Measurements from ENCODE around the gene VMP1.
"Not testable (repeated sequence)": the region's sequence is repeated elsewhere in the genome, so short reads cannot be mapped to it uniquely, and the experiment has no call there.

Gene VMP1

DNA sequence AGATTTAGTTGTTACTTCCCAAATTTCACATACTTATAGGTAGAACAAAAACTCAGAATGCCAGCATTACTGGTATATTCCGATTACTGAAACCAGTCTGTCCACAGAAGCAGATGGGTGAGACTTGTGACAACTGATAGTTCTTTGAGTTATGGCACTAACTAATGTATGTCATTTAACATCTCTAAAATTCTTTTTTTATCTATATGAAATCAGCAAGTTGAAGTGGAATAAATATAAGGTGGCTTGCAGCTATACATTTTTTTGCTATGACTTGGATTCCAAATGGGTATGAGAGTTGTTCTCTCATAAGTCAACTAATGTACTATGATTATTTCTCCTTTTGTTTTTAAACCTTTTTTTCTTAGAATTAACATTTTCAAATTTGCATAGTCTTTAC, 69.1 kb downstream of the VMP1 start:
- no peaks in the 10 kb centered on the region for H3K79me2 ChIP-seq (ENCODE audit: control insufficient read depth, insufficient read depth, low read length, unreplicated experiment)
- no peak overlapping the region for H3K4me3 ChIP-seq (ENCODE audit: low read depth, low read length)
- H3K27me3 ChIP-seq (ENCODE audit: insufficient read depth, low read length), result no peaks in the 10 kb centered on the region
- H3K36me3 ChIP-seq (ENCODE audit: insufficient read depth, low read length), result peaks cover 17% of the 10 kb centered on the region
- no peaks in the 10 kb centered on the region for H3K4me1 ChIP-seq (ENCODE audit: control insufficient read depth, insufficient read depth, low read length, unreplicated experiment)
- H3K27ac ChIP-seq (ENCODE audit: low read depth, low read length), result no peak overlapping the region
- no peak overlapping the region for H2AFZ ChIP-seq (ENCODE audit: low read length, unreplicated experiment)

DNA sequence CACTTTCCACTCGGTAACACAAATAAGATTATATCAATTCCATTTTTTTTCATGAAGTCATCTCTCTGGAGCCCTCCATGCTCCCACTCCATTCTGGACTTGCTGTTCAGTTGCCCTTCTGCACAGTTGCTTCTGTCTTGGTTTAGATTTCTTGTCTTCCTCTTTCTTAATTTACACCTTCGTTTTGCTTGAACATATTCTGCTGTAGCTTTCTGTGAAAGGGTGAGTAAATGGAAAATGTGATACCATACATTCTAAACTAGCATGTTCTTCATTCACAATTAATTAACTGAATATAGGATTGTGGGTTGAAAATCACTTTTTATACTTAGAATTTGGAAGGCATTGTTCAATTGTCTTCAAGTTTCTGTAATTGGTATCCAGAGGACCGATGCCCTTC, 69.6 kb downstream of the VMP1 start:
- H3K36me3 ChIP-seq (ENCODE audit: insufficient read depth, low read length), result peaks cover 17% of the 10 kb centered on the region
- H3K4me1 ChIP-seq (ENCODE audit: control insufficient read depth, insufficient read depth, low read length, unreplicated experiment), result no peaks in the 10 kb centered on the region
- no peak overlapping the region for H3K27ac ChIP-seq (ENCODE audit: low read depth, low read length)
- no peaks in the 10 kb centered on the region for H3K79me2 ChIP-seq (ENCODE audit: control insufficient read depth, insufficient read depth, low read length, unreplicated experiment)
- no peak overlapping the region for H2AFZ ChIP-seq (ENCODE audit: low read length, unreplicated experiment)
- no peak overlapping the region for H3K4me3 ChIP-seq (ENCODE audit: low read depth, low read length)
- no peaks in the 10 kb centered on the region for H3K27me3 ChIP-seq (ENCODE audit: insufficient read depth, low read length)

DNA sequence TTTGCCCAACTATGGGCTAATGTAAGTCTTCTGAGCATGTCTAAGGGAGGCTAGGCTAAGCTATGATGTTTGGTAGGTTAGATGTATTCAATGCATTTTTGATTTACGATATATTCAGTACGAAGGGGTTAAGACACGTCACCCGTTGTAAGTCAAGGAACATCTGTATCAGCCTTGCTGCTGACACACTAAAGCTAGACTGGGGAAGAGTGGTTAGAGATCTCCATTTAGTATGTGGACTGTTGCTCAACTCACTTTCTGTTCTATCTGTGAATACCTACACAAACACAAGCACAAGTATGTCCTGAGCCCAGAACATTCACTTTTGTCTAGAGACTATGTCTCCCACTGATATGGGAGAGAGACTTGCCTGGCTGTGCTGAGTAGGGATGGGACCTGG, 71.5 kb downstream of the VMP1 start:
- peaks cover 15% of the 10 kb centered on the region for H3K4me1 ChIP-seq (ENCODE audit: control insufficient read depth, insufficient read depth, low read length, unreplicated experiment)
- H2AFZ ChIP-seq (ENCODE audit: low read length, unreplicated experiment), result no peak overlapping the region
- H3K4me3 ChIP-seq (ENCODE audit: low read depth, low read length), result no peak overlapping the region
- H3K79me2 ChIP-seq (ENCODE audit: control insufficient read depth, insufficient read depth, low read length, unreplicated experiment), result peaks cover 8% of the 10 kb centered on the region
- H3K27ac ChIP-seq (ENCODE audit: low read depth, low read length), result no peak overlapping the region
- peaks cover 17% of the 10 kb centered on the region for H3K36me3 ChIP-seq (ENCODE audit: insufficient read depth, low read length)
- H3K27me3 ChIP-seq (ENCODE audit: insufficient read depth, low read length), result no peaks in the 10 kb centered on the region

DNA sequence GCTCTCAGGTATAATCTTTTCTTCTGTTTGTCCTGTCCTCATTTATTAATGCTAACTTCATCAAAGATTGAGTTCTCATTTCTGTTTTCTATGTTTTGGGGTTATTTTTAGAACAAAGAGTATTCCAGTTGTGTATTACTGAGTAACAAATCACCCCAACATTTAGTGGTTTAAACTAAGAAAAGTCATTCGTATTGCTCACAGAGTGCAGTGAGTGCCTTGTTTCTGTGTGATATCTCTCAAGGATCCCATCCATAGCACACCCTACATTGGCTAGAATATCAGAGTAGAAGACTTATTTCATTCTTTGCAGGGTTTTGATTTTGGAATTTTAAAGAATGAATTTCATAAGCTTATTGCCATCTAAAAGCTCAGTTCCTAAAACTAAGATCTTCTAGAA, 72.1 kb downstream of the VMP1 start:
- no peak overlapping the region for H2AFZ ChIP-seq (ENCODE audit: low read length, unreplicated experiment)
- peaks cover 21% of the 10 kb centered on the region for H3K4me1 ChIP-seq (ENCODE audit: control insufficient read depth, insufficient read depth, low read length, unreplicated experiment)
- H3K27me3 ChIP-seq (ENCODE audit: insufficient read depth, low read length), result no peaks in the 10 kb centered on the region
- H3K36me3 ChIP-seq (ENCODE audit: insufficient read depth, low read length), result peaks cover 17% of the 10 kb centered on the region
- no peak overlapping the region for H3K27ac ChIP-seq (ENCODE audit: low read depth, low read length)
- H3K4me3 ChIP-seq (ENCODE audit: low read depth, low read length), result no peak overlapping the region
- peaks cover 8% of the 10 kb centered on the region for H3K79me2 ChIP-seq (ENCODE audit: control insufficient read depth, insufficient read depth, low read length, unreplicated experiment)

DNA sequence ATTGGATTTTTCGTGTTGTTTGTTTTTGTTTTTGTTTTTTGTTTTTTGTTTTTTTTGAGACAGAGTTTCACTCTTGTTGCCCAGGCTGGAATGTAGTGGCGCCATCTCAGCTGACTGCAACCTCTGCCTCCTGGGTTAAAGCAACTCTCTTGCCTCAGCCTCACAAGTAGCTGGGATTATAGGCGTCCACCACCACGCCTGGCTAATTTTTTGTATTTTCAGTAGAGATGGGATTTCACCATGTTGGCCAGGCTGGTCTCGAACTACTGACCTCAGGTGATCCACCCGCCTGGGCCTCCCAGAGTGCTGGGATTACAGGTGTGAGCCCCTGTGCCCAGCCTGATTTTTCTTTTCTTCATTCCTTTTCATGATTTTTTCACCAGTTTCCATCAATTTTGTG, 73.1 kb downstream of the VMP1 start:
- H3K4me1 ChIP-seq (ENCODE audit: control insufficient read depth, insufficient read depth, low read length, unreplicated experiment), result peaks cover 31% of the 10 kb centered on the region
- H3K27ac ChIP-seq (ENCODE audit: low read depth, low read length), result 0 out of 2 replicates have a peak overlapping the region, but pooled peaks have one; percentile 3
- H3K4me3 ChIP-seq (ENCODE audit: low read depth, low read length); H3K27me3 ChIP-seq (ENCODE audit: insufficient read depth, low read length); H2AFZ ChIP-seq (ENCODE audit: low read length, unreplicated experiment): not testable (repeated sequence)
- H3K36me3 ChIP-seq (ENCODE audit: insufficient read depth, low read length), result peaks cover 15% of the 10 kb centered on the region
- peaks cover 13% of the 10 kb centered on the region for H3K79me2 ChIP-seq (ENCODE audit: control insufficient read depth, insufficient read depth, low read length, unreplicated experiment)

DNA sequence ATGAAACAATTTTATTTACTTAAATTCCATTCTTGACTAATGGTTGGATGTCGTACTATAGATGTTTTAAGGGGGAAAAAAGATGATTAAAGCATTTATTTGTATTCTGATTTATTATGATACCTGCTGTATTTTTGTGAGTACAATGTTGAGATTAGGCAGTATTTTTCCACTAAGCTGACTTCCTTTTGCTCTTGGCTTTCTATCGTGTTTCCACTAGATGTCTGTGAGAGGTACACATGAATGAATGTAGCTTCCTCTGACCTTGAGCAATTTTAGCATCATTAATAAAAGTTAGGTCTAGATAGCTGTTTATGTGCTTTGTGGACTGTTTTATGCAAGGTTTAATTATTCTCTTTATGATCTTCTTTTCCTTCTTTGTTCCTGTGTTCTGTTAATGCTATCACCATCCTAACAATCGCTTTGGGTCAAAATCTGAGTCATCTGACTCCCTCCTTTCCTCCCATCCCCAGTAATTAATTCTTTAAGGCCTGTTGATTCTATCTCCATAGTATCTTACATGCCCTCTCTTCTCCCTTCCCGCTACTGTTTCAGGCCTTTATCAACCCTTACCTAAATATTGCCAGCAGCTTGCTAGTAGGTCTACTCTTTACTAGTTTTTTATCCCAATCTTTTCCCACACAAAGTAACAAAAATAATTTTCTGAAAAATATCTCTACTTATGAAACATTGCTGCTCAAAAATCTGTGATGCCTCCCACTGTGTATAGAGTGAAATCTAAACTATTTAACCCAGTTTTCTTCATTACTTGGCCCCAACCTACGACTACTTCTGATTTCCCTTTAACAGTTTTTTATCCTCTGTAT, 76.0 kb downstream of the VMP1 start:
- Histone ChIP-seq H3K36me3 (ENCODE audit: insufficient read depth, low read length) (no peaks in the 10 kb centered on the region; the same call in 1 of the 2 replicates), H3K79me2 (ENCODE audit: control insufficient read depth, insufficient read depth, low read length, unreplicated experiment) (peaks cover 17% of the 10 kb centered on the region), H3K27ac (ENCODE audit: low read depth, low read length) (peak overlapping the region; percentile 100), H3K4me1 (ENCODE audit: control insufficient read depth, insufficient read depth, low read length, unreplicated experiment) (peaks cover 53% of the 10 kb centered on the region), H3K4me3 (ENCODE audit: low read depth, low read length) (peak overlapping the region; percentile 43; the same call in 1 of the 2 replicates), H3K27me3 (ENCODE audit: insufficient read depth, low read length) (no peaks in the 10 kb centered on the region), H2AFZ (ENCODE audit: low read length, unreplicated experiment) (peak overlapping the region; percentile 0)

DNA sequence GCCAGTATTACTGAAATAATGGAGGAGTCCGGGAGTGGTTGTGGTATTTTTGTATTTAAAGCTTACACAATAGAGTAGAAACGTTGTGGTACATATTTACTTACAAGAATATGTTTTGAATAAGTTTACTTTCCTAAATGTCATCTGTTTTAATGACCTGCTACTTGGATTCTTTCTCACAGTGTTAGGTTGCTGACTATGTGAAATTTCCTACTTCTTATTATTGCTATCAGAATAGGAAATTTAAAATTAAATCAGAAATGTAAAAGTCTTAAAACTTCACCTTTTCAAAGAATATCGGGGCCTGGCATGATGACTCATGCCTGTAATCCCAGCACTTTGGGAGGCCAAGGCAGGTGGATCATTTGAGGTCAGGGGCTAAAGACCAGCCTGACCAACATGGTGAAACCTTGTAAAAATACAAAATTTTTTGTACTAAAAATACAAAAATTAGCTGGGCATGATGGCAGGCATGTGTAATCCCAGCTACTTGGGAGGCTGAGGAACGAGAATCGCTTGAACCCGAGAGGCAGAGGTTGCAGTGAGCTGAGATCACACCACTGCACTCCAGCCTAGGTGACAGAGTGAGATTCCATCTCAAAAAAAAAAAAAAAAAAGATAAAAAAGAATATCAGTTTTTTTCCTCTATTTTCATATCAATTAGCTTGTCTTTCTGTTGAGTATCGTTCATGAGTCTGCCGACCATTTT, 77.8 kb downstream of the VMP1 start:
- no peaks in the 10 kb centered on the region for H3K27me3 ChIP-seq (ENCODE audit: insufficient read depth, low read length)
- peak overlapping the region; percentile 49 for H3K4me3 ChIP-seq (ENCODE audit: low read depth, low read length)
- peaks cover 53% of the 10 kb centered on the region for H3K4me1 ChIP-seq (ENCODE audit: control insufficient read depth, insufficient read depth, low read length, unreplicated experiment)
- no peak overlapping the region for H2AFZ ChIP-seq (ENCODE audit: low read length, unreplicated experiment)
- H3K27ac ChIP-seq (ENCODE audit: low read depth, low read length), result peak overlapping the region; percentile 100
- H3K36me3 ChIP-seq (ENCODE audit: insufficient read depth, low read length), result no peaks in the 10 kb centered on the region; the same call in 1 of the 2 replicates
- peaks cover 17% of the 10 kb centered on the region for H3K79me2 ChIP-seq (ENCODE audit: control insufficient read depth, insufficient read depth, low read length, unreplicated experiment)

DNA sequence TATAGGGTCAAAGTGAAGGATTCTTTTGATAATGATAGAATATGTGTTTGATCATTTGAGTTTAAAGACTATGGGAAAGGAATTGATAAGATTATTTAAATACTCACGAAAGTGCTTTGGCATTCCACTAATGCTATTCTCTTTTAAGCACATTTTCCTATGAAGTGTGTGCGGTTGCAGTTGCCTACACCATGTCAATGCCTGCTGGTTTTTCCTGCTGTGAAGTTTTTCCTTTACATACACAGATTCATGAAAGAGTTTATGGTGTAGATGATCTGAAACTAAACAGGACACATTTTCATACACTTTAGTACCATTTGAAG, 78.7 kb downstream of the VMP1 start:
- H2AFZ ChIP-seq (ENCODE audit: low read length, unreplicated experiment), result no peak overlapping the region
- peak overlapping the region; percentile 58 for H3K4me3 ChIP-seq (ENCODE audit: low read depth, low read length)
- H3K27ac ChIP-seq (ENCODE audit: low read depth, low read length), result peak overlapping the region; percentile 100
- no peaks in the 10 kb centered on the region for H3K27me3 ChIP-seq (ENCODE audit: insufficient read depth, low read length)
- peaks cover 17% of the 10 kb centered on the region for H3K79me2 ChIP-seq (ENCODE audit: control insufficient read depth, insufficient read depth, low read length, unreplicated experiment)
- no peaks in the 10 kb centered on the region; the same call in 1 of the 2 replicates for H3K36me3 ChIP-seq (ENCODE audit: insufficient read depth, low read length)
- H3K4me1 ChIP-seq (ENCODE audit: control insufficient read depth, insufficient read depth, low read length, unreplicated experiment), result peaks cover 53% of the 10 kb centered on the region

DNA sequence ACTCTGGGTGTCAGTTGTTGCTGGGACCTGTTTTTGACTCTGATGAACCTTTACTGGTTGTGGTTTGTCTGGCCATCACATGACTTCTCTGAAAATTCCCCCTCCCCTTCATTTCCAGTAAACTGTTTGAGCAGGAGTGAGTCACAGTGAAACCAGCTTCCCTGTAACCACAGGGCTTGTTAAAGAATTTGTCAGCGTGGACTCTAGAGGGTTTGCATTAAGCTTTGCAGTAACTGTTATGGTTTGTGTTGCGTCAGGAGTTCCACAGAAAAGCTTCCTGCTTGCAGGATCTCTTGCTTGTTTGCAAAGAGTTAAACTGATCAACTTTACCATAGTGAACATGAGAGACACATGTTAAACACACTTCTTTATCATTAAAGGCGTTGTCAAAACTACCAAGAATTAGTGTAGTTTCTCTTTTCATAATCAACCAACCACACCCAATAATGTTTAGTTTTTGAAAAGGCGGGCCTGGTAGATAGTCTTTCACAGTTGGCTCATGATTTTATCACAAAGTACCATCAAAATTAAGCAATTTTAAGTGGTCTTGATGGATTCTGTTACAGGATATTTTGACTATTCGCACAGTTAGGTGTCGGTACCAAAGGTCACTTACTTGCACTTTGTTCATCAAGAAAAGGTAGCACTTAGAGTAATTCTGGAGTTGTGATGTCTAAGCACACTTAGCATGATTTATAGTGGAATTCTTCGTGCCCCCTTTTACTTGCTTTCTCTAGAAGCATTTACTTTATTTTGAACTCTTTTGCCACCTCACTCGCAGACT, 79.3 kb downstream of the VMP1 start:
- Histone ChIP-seq H3K27me3 (ENCODE audit: insufficient read depth, low read length) (no peaks in the 10 kb centered on the region), H3K4me3 (ENCODE audit: low read depth, low read length) (peak overlapping the region; percentile 60), H3K79me2 (ENCODE audit: control insufficient read depth, insufficient read depth, low read length, unreplicated experiment) (peaks cover 17% of the 10 kb centered on the region), H2AFZ (ENCODE audit: low read length, unreplicated experiment) (no peak overlapping the region), H3K36me3 (ENCODE audit: insufficient read depth, low read length) (no peaks in the 10 kb centered on the region), H3K4me1 (ENCODE audit: control insufficient read depth, insufficient read depth, low read length, unreplicated experiment) (peaks cover 53% of the 10 kb centered on the region), H3K27ac (ENCODE audit: low read depth, low read length) (peak overlapping the region; percentile 100)

DNA sequence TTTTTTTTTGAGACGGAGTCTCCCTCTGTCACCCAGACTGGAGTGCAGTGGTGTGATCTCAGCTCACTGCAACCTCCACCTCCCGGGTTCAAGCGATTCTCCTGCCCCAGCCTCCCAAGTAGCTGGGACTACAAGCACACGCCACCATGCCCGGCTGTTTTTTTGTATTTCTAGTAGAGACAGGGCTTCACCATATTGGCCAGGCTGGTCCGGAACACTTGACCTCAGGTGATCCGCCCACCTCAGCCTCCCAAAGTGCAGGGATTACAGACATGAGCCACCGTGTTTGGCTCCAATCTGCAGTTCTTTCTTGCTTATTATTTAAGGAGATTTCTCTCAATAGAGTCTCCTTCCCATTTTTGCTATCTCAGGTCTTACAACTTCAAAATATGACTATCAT, 82.4 kb downstream of the VMP1 start:
- not testable (repeated sequence) for H3K79me2 ChIP-seq (ENCODE audit: control insufficient read depth, insufficient read depth, low read length, unreplicated experiment); H3K27me3 ChIP-seq (ENCODE audit: insufficient read depth, low read length); H2AFZ ChIP-seq (ENCODE audit: low read length, unreplicated experiment); H3K36me3 ChIP-seq (ENCODE audit: insufficient read depth, low read length); H3K4me3 ChIP-seq (ENCODE audit: low read depth, low read length)
- Histone ChIP-seq H3K4me1 (ENCODE audit: control insufficient read depth, insufficient read depth, low read length, unreplicated experiment) (peaks cover 35% of the 10 kb centered on the region), H3K27ac (ENCODE audit: low read depth, low read length) (peak overlapping the region; percentile 15; the same call in 1 of the 2 replicates)
